Activated T-helper 17 cell treated with anti-CD3 and anti-CD28 coated beads, Interleukin-2, amount 50 U/mL, for 72 hours (primary cell): ENCODE data around the gene TYMP. TPM values are rescaled to one million over a fixed set of nuclear protein-coding genes. Genes with fewer than 3 reads are reported as not detected.
"Not testable (repeated sequence)": the region's sequence is repeated elsewhere in the genome, so short reads cannot be mapped to it uniquely, and the experiment has no call there.

Experiments
- ATAC-seq: fragments of 150-1000 bp; cut with Tn5 transposase; replicated peaks from 2 replicates; pipeline ENCODE4 v1.10.0; 2021; ENCODE audit warnings: mild to moderate bottlenecking, moderate library complexity
- H3K27ac Mint-ChIP-seq: one replicate; pipeline ENCODE4 v1.8.0; 2022; ENCODE audit warnings: mixed read lengths
- H3K27me3 Mint-ChIP-seq: one replicate; pipeline ENCODE4 v1.8.0; 2022; ENCODE audit warnings: mixed read lengths
- H3K36me3 Mint-ChIP-seq: one replicate; pipeline ENCODE4 v1.8.0; 2022; ENCODE audit warnings: low read depth, mild to moderate bottlenecking, mixed read lengths
- H3K4me1 Mint-ChIP-seq: one replicate; pipeline ENCODE4 v1.8.0; 2022; ENCODE audit warnings: mixed read lengths
- H3K4me3 Mint-ChIP-seq: one replicate; pipeline ENCODE4 v1.8.0; 2022; ENCODE audit warnings: mild to moderate bottlenecking, mixed read lengths
- H3K9me3 Mint-ChIP-seq: one replicate; pipeline ENCODE4 v1.8.0; 2022; ENCODE audit warnings: mixed read lengths
- total RNA-seq, 2 donors: library from RNA; stranded (reverse); gene quantifications; one replicate each; pipeline ENCODE4 v1.2.3, GENCODE V29; 2022

TYMP gene
- total RNA-seq, 2 donors from 2014 or later: 73.0 to 74.0 TPM

- Mint-ChIP-seq H3K9me3 (no peaks in the 10 kb centered on the region), H3K27me3 (no peaks in the 10 kb centered on the region), H3K27ac (no peak overlapping the region), H3K4me3 (no peak overlapping the region), H3K4me1 (peaks cover 23% of the 10 kb centered on the region), H3K36me3 (peaks cover 28% of the 10 kb centered on the region)
- no peak for ATAC-seq
Measured at GRCh38 chr22:50535113-50535512, 5.3 kb upstream of the TYMP start.

GRCh38 chr22:50533856-50534711 is 4.3 kb upstream of the TYMP start:
- H3K27ac Mint-ChIP-seq: peak overlapping the region; percentile 98
- peak overlapping the region; percentile 90 for H3K4me3 Mint-ChIP-seq
- H3K9me3 Mint-ChIP-seq, H3K27me3 Mint-ChIP-seq, ATAC-seq: not testable (repeated sequence)
- H3K4me1 Mint-ChIP-seq: peaks cover 20% of the 10 kb centered on the region
- H3K36me3 Mint-ChIP-seq: peaks cover 23% of the 10 kb centered on the region

DNA sequence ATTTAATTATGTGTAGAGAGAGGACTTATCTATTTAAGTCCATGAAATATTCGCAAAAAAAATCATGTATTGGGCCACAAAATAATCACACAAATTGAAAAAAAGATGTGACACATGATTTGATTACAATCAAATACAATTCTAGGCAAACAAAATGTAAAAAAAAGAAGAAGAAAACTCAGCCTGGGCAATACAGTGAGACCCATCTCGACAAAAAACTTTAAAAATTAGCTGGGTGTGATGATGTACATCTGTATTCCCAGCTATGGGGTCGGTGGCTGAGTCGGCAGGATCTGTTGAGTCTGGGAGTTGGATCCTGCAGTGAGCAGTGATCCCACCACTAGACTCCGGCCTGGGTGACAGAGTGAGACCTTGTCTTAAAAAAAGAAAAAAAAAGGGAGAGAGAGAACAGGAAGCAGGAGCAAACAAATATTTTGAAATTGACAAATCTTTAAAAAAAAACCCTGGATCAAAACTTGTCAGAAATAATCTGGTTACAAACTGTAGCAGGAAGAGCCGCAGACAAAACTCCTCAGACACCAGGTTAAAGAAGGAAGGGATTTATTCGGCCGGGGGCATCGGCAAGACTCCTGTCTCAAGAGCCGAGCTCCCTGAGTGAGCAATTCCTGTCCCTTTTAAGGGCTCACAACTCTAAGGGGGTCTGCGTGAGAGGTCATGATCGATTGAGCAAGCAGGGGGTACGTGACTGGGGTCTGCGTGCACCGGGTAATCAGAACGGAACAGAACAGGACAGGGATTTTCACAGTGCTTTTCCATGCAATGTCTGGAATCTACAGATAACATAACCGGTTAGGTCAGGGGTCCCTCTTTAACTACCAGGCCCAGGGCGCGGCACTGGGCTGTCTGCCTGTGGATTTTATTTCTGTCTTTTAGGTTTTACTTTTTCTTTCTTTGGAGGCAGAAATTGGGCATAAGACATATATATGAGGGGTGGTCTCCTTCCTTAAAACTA is 3.3 kb upstream of the TYMP start:
- Mint-ChIP-seq H3K36me3 (peaks cover 33% of the 10 kb centered on the region), H3K4me1 (peaks cover 15% of the 10 kb centered on the region), H3K27ac (peak overlapping the region; percentile 98), H3K4me3 (peak overlapping the region; percentile 90), H3K27me3 (no peaks in the 10 kb centered on the region), H3K9me3 (no peaks in the 10 kb centered on the region)
- no peak for ATAC-seq

DNA sequence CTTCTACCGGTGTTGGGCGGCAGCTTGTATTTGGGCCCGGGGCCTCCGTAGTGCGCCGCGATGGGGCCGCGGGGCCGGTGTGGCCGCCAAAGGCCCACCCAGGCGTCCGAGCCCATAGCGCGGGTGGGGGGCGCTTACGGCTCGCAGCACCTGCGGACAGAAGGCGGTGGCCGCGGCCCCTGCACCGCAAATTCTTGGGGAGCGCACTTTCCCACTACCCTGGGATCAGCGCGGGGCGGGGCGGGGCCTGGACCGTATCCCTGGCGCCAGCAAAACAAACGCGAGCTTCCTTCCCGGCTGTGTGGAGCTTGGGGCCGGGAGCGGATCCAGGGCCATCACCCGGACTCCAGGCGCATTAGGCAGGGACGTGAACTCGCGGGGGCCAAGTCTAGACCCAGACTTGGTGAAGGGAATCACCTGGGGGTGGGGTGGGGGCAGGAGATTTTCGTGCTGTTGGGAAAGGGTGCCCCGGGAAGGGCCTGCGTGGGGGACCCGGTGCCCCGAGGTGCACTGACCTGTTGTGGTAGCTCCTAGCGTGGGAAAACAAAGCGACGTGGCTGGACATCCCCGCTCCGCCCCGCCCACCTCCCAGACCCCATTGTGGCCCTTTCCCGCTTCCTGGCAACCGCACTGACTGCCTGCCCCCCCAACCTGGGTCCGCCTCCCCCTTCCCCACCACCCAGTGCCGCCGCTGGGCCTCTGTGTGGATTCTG is 2.3 kb upstream of the TYMP start:
- peak; percentile 12 for ATAC-seq
- Mint-ChIP-seq H3K36me3 (peaks cover 43% of the 10 kb centered on the region), H3K4me1 (peaks cover 10% of the 10 kb centered on the region), H3K27ac (peak overlapping the region; percentile 98), H3K4me3 (peak overlapping the region; percentile 90), H3K9me3 (no peaks in the 10 kb centered on the region), H3K27me3 (no peaks in the 10 kb centered on the region)

DNA sequence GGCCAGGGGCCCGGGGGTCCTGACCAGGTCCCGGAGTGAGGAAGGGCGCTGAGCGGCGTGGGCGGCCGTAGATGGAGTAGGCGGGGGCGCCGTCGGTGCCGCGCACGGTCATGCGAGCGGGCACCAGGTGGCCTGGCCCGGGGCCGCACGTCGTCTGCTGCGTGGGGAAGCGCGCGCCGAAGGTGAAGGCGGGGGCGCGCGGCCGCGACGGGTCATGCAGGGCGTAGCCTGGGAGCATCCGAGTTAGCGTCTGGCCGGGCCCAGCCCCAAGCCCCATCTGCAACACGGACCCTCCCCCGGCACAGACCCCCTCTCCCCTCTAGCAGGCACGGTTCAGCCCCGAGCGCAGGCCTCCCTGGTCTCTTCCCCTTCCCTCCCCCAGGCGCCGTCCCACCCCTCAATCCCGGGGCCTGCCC is 1.7 kb upstream of the TYMP start:
- H3K4me3 Mint-ChIP-seq: peak overlapping the region; percentile 90
- H3K36me3 Mint-ChIP-seq: peaks cover 48% of the 10 kb centered on the region
- H3K27ac Mint-ChIP-seq: peak overlapping the region; percentile 98
- H3K4me1 Mint-ChIP-seq: peaks cover 10% of the 10 kb centered on the region
- no peaks in the 10 kb centered on the region for H3K27me3 Mint-ChIP-seq
- peak; percentile 67 for ATAC-seq
- H3K9me3 Mint-ChIP-seq: no peaks in the 10 kb centered on the region

GRCh38 chr22:50530877-50531545 is 1.2 kb upstream of the TYMP start:
- Mint-ChIP-seq H3K27me3 (no peaks in the 10 kb centered on the region), H3K27ac (peak overlapping the region; percentile 98), H3K36me3 (peaks cover 50% of the 10 kb centered on the region), H3K9me3 (no peaks in the 10 kb centered on the region), H3K4me1 (peaks cover 10% of the 10 kb centered on the region), H3K4me3 (peak overlapping the region; percentile 90)
- ATAC-seq: peak; percentile 56

DNA sequence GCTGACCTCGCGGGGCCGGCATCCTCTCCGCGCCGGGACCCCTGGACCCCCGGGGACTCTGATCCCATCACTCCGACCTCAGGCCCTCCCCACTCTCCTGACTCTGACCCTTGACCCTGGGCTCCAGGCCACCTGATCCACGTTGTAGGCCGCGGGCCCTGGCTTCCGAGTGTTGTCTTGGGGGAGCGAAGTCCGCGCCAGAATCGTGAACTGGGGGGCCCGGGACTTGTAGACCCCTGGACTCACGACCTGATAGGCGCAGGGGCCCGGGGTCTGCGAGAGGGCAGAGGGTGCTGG is 716 bp upstream of the TYMP start:
- H3K27me3 Mint-ChIP-seq: no peaks in the 10 kb centered on the region
- H3K4me3 Mint-ChIP-seq: peak overlapping the region; percentile 90
- H3K9me3 Mint-ChIP-seq: no peaks in the 10 kb centered on the region
- ATAC-seq: peak; percentile 11
- H3K36me3 Mint-ChIP-seq: peaks cover 50% of the 10 kb centered on the region
- H3K27ac Mint-ChIP-seq: peak overlapping the region; percentile 98
- H3K4me1 Mint-ChIP-seq: peaks cover 10% of the 10 kb centered on the region

DNA sequence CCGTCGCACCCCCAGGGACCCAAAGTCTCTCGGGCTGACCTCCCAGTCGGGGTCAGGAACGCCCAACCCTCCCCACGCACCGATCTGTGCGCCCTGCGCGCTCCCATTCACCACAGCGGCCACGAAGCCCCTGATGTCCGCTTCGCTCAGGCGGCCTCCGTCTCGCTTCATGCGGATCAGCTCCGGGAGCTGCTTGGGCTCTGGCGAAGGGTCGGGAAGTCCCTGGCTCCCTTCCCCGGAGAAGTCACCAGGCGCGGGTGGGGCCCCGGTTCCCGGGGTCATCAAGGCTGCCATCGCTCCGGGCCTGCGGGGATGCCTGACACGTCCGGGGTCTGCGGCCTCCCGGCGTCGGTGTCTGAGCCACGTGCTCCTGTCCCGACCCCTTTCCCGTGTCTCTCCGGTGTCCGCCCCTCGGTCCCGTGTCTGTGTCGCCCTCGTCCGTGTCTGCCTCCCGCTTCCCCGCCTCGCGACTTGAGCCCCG is 356 bp downstream of the TYMP start:
- H3K36me3 Mint-ChIP-seq: peaks cover 60% of the 10 kb centered on the region
- H3K9me3 Mint-ChIP-seq: no peaks in the 10 kb centered on the region
- ATAC-seq: no peak
- no peak overlapping the region for H3K27ac Mint-ChIP-seq
- no peaks in the 10 kb centered on the region for H3K27me3 Mint-ChIP-seq
- H3K4me3 Mint-ChIP-seq: peak overlapping the region; percentile 90
- H3K4me1 Mint-ChIP-seq: peaks cover 14% of the 10 kb centered on the region

GRCh38 chr22:50528682-50529415 is 963 bp downstream of the TYMP start:
- no peak for ATAC-seq
- Mint-ChIP-seq H3K9me3 (no peaks in the 10 kb centered on the region), H3K4me3 (peak overlapping the region; percentile 90), H3K4me1 (peaks cover 15% of the 10 kb centered on the region), H3K27me3 (no peaks in the 10 kb centered on the region), H3K27ac (peak overlapping the region; percentile 82), H3K36me3 (peaks cover 65% of the 10 kb centered on the region)

DNA sequence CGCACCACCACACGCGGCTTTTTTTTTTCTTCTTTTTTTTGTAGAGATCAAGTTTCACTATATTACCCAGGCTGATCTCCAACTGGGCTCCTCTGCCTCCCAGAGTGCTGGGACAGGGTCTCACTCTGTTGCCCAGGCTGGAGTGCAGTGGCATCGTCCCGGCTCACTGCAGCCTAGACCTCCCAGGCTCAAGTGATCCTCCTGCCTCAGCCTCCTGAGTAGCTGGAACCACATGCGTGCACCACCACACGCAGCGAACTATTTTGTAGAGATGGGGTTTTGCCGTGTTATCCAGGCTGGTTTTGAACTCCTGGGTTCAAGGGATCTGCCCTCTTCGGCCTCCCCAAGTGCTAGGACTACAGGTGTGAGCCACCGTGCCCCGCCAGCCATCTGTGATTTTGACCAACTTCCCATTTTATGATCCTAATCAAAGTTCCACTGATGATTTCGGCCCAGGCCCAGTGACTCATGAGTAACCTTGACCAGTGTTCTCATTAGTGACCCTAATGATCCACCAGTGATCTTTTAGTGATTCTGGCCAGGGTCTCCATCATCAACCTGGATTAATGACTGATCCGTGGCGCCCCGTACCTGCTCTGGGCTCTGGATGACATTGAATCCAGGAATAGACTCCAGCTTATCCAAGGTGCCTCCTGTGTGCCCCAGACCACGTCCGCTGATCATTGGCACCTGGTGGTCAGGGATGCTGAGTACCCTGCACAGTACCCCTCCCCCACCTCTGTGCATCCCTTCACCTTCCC is 1.7 kb downstream of the TYMP start:
- Mint-ChIP-seq H3K4me1 (peaks cover 12% of the 10 kb centered on the region), H3K27me3 (no peaks in the 10 kb centered on the region), H3K27ac (peak overlapping the region; percentile 82), H3K36me3 (peaks cover 66% of the 10 kb centered on the region), H3K4me3 (peak overlapping the region; percentile 90), H3K9me3 (no peaks in the 10 kb centered on the region)
- no peak for ATAC-seq

DNA sequence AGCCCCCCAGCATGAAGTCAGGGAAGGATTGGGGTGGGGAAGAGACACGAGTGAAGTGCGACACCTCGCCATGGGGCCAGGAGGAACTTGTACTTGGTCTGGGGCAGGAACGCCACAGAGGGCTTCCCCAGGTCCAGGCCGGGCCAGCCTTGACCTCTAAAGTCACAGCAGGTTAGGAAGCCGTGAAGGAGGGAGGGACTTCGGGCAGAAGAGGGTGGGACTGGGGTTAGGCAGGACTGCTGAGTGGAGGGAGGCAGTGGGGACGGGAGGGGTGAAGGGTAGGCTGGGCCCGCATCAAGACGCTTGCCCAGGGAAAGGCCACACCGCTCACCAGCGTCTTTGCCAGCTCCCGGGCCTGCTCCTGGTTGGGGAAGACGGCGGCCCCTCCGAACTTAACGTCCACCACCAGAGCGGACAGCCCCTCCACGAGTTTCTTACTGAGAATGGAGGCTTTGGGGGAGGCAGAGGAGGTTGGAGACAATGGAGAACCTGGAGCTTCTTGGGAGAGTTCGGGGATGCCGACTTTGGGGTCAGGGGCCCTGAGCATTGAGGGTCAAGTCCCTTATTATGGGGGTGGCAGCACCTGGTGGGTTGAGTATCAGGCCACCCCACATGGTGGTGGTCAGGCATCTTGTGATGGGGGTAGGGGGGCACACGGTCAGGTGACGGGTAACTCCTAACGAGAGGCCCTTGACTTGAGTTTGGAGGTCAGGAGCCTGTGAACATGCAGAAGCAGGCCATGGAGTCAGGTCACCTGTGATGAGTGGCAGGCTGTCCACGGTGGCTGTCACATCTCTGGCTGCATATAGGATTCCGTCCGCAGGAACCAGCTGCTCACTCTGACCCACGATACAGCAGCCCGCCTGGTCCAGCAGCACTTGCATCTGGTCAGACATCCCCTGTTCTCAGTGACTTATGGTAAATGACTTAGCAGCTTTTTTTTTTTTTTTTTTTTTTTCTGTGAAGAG is 2.7 kb downstream of the TYMP start:
- peaks cover 5% of the 10 kb centered on the region for H3K4me1 Mint-ChIP-seq
- no peaks in the 10 kb centered on the region for H3K9me3 Mint-ChIP-seq
- peak; percentile 20 for ATAC-seq
- peaks cover 59% of the 10 kb centered on the region for H3K36me3 Mint-ChIP-seq
- peak overlapping the region; percentile 90 for H3K4me3 Mint-ChIP-seq
- H3K27ac Mint-ChIP-seq: peak overlapping the region; percentile 82
- H3K27me3 Mint-ChIP-seq: no peaks in the 10 kb centered on the region
